G401 (cell line): Measurements from ENCODE around the gene PON2. TPM values are rescaled to one million over a fixed set of nuclear protein-coding genes. Genes with fewer than 3 reads are reported as not detected.

ENCODE experiments used
- DNase-seq: peaks from one replicate; pipeline ENCODE4 v3.0.0-alpha.2; 2015; ENCODE audit warnings: low spot score
- in situ Hi-C: cut with HindIII; loops from 2 replicates; pipeline ENCODE4 v1.10.0; 2016; ENCODE audit warnings: low sequenced_read_pairs, mixed read lengths
- total RNA-seq: library from RNA; depleted of rRNA; stranded (reverse); fragments of >200 nt; shearing (Covaris generic); gene quantifications from 2 replicates; pipeline ENCODE4 v1.2.3, GENCODE V29; 2014

PON2 gene
- total RNA-seq, 1 experiment from 2014 or later: 37.9 TPM

GRCh38 chr7:95454438-95455045, 19.7 kb upstream of the PON2 start:
- in situ Hi-C loops: no loop called here
- no peak for DNase-seq

- in situ Hi-C loops: no loop called here
- no peak for DNase-seq
These were observed 11.8 kb upstream of the PON2 start for GRCh38 chr7:95446618-95447017.

GRCh38 chr7:95444796-95445195, 10.0 kb upstream of the PON2 start:
- no peak for DNase-seq
- in situ Hi-C loops: no loop called here

GRCh38 chr7:95441042-95441823, 6.4 kb upstream of the PON2 start:
- no peak for DNase-seq
- in situ Hi-C loops: no loop called here

- in situ Hi-C loops: no loop called here
- DNase-seq: no peak
These were observed 5.7 kb upstream of the PON2 start for GRCh38 chr7:95440394-95441038.

GRCh38 chr7:95436407-95436806, 1.6 kb upstream of the PON2 start:
- DNase-seq: no peak
- in situ Hi-C loops: no loop called here

- in situ Hi-C loops: no loop called here
- no peak for DNase-seq
These were observed 573 bp upstream of the PON2 start for GRCh38 chr7:95435422-95435780.

GRCh38 chr7:95433952-95434556, 774 bp downstream of the PON2 start:
- in situ Hi-C loops: no loop called here
- DNase-seq: no peak

GRCh38 chr7:95433129-95433528, 1.7 kb downstream of the PON2 start:
- DNase-seq: no peak
- in situ Hi-C loops: no loop called here

GRCh38 chr7:95432606-95433005, 2.2 kb downstream of the PON2 start:
- in situ Hi-C loops: no loop called here
- no peak for DNase-seq

- in situ Hi-C loops: no loop called here
- DNase-seq: no peak
These were observed 4.0 kb downstream of the PON2 start for GRCh38 chr7:95430864-95431263.

GRCh38 chr7:95429241-95429990, 5.4 kb downstream of the PON2 start:
- in situ Hi-C loops: no loop called here
- DNase-seq: no peak

GRCh38 chr7:95427914-95428516, 6.8 kb downstream of the PON2 start:
- no peak for DNase-seq
- in situ Hi-C loops: no loop called here

- in situ Hi-C loops: no loop called here
- peak; percentile 17 for DNase-seq
These were observed 7.7 kb downstream of the PON2 start for GRCh38 chr7:95427166-95427565.

GRCh38 chr7:95425694-95426093, 9.1 kb downstream of the PON2 start:
- in situ Hi-C loops: no loop called here

GRCh38 chr7:95424716-95425115, 10.1 kb downstream of the PON2 start:
- no peak for DNase-seq
- in situ Hi-C loops: no loop called here

More at GRCh38 chr7:95425694-95426093, 9.1 kb downstream of the PON2 start:
- DNase-seq: no peak

- DNase-seq: no peak
- in situ Hi-C loops: no loop called here
These were observed 12.9 kb downstream of the PON2 start for GRCh38 chr7:95421847-95422444.

- DNase-seq: no peak
- in situ Hi-C loops: no loop called here
These were observed 13.6 kb downstream of the PON2 start for GRCh38 chr7:95421000-95421846.
